Esophagus squamous epithelium (tissue), 4 donors: ENCODE data around the gene NFE2.

Source experiments
- POLR2A ChIP-seq, 4 donors: fragments of 450-650 bp; IDR thresholded peaks; one replicate each; pipeline ENCODE4 v1.6.1; 2017; ENCODE audit warnings: antibody characterized with exemption in 4 of 4, mild to moderate bottlenecking in 4 of 4, moderate library complexity in 3 of 4
- TF ChIP-seq, protein P1 (sequence below), 6 experiments: fragments of 450-650 bp in 4 of 6; fragments of 200-600 bp in 2 of 6; sonication (generic) in 2 of 6; IDR thresholded peaks; one replicate each; pipeline ENCODE4 v1.5.1; 2016 to 2019; ENCODE audit warnings: antibody characterized with exemption in 6 of 6, mild to moderate bottlenecking in 4 of 6, moderate library complexity in 4 of 6

- TF ChIP-seq, protein P1, sequence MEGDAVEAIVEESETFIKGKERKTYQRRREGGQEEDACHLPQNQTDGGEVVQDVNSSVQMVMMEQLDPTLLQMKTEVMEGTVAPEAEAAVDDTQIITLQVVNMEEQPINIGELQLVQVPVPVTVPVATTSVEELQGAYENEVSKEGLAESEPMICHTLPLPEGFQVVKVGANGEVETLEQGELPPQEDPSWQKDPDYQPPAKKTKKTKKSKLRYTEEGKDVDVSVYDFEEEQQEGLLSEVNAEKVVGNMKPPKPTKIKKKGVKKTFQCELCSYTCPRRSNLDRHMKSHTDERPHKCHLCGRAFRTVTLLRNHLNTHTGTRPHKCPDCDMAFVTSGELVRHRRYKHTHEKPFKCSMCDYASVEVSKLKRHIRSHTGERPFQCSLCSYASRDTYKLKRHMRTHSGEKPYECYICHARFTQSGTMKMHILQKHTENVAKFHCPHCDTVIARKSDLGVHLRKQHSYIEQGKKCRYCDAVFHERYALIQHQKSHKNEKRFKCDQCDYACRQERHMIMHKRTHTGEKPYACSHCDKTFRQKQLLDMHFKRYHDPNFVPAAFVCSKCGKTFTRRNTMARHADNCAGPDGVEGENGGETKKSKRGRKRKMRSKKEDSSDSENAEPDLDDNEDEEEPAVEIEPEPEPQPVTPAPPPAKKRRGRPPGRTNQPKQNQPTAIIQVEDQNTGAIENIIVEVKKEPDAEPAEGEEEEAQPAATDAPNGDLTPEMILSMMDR (IDR thresholded peaks at IDR 0.05): no peak
- TF ChIP-seq POLR2A (IDR thresholded peaks at IDR 0.05): no peak
These were observed 47.6 kb downstream of the NFE2 start for GRCh38 chr12:54253240-54253639.
